Gastroesophageal sphincter (tissue), 3 donors: Measurements from ENCODE around the gene ACTA1.

Experiments used
- CTCF ChIP-seq, 4 experiments: fragments of 200-600 bp in 2 of 4; fragments of 450-650 bp in 2 of 4; sonication (generic) in 1 of 4; IDR thresholded peaks; one replicate each; pipeline ENCODE4 v1.5.1; 2017 to 2019; ENCODE audit warnings: antibody characterized with exemption in 4 of 4, mild to moderate bottlenecking in 2 of 4, moderate library complexity in 2 of 4
- EP300 ChIP-seq: sonication (generic); formaldehyde crosslinking; IDR thresholded peaks from one replicate; pipeline ENCODE4 v1.6.1; 2017; ENCODE audit warnings: antibody characterized with exemption, mild to moderate bottlenecking
- POLR2A ChIP-seq, 2 donors: fragments of 450-650 bp; IDR thresholded peaks; one replicate each; pipeline ENCODE4 v1.6.1; 2017; ENCODE audit warnings: antibody characterized with exemption in 2 of 2, mild to moderate bottlenecking in 2 of 2, moderate library complexity in 1 of 2
- POLR2AphosphoS5 ChIP-seq: sonication (generic); formaldehyde crosslinking; IDR thresholded peaks from one replicate; pipeline ENCODE4 v1.6.1; 2017; ENCODE audit warnings: antibody characterized with exemption

GRCh38 chr1:229470406-229471043 lies 36.6 kb upstream of the ACTA1 start:
- TF ChIP-seq POLR2A (IDR thresholded peaks at IDR 0.05) (no peak), CTCF (IDR thresholded peaks at IDR 0.05) (no peak), EP300 (no peak), POLR2AphosphoS5 (no peak)
